Stomach (tissue), 4 donors: ENCODE data around the gene COPS4.

Experiments
- POLR2AphosphoS5 ChIP-seq, 3 donors: sonication (generic); formaldehyde crosslinking; IDR thresholded peaks; one replicate each; pipeline ENCODE4 v1.6.1; 2016; ENCODE audit warnings: antibody characterized with exemption in 3 of 3
- TF ChIP-seq, protein P1 (sequence below), 7 experiments: fragments of 450-650 bp in 4 of 7; fragments of 200-600 bp in 3 of 7; sonication (generic) in 3 of 7; IDR thresholded peaks; one replicate each; pipeline ENCODE4 v1.5.1; 2016 to 2019; ENCODE audit warnings: antibody characterized with exemption in 7 of 7, control low read depth in 2 of 7, mild to moderate bottlenecking in 1 of 7

GRCh38 chr4:83080561-83080960 is 45.6 kb downstream of the COPS4 start:
- TF ChIP-seq, protein P1, sequence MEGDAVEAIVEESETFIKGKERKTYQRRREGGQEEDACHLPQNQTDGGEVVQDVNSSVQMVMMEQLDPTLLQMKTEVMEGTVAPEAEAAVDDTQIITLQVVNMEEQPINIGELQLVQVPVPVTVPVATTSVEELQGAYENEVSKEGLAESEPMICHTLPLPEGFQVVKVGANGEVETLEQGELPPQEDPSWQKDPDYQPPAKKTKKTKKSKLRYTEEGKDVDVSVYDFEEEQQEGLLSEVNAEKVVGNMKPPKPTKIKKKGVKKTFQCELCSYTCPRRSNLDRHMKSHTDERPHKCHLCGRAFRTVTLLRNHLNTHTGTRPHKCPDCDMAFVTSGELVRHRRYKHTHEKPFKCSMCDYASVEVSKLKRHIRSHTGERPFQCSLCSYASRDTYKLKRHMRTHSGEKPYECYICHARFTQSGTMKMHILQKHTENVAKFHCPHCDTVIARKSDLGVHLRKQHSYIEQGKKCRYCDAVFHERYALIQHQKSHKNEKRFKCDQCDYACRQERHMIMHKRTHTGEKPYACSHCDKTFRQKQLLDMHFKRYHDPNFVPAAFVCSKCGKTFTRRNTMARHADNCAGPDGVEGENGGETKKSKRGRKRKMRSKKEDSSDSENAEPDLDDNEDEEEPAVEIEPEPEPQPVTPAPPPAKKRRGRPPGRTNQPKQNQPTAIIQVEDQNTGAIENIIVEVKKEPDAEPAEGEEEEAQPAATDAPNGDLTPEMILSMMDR (IDR thresholded peaks at IDR 0.05) = no peak
- no peak for TF ChIP-seq POLR2AphosphoS5 (IDR thresholded peaks at IDR 0.05)
